ENCODE results near the gene ADCY3.

The ADCY3 gene

GRCh38 chr2:24917086-24917485 is 3.0 kb downstream of the ADCY3 start:
- no peak for TF ChIP-seq CTCF (conservative IDR thresholded peaks at IDR 0.05; ENCODE audit: control insufficient read depth, insufficient read depth, low read depth, low read length)
- DNase-seq (ENCODE audit: low read depth), result no peak
- no peak overlapping the region for H3K4me3 ChIP-seq (ENCODE audit: control insufficient read depth, low read depth, low read length)

GRCh38 chr2:24915796-24916195 is 4.2 kb downstream of the ADCY3 start:
- DNase-seq (ENCODE audit: low read depth), result peak; percentile 45
- TF ChIP-seq CTCF (conservative IDR thresholded peaks at IDR 0.05; ENCODE audit: control insufficient read depth, insufficient read depth, low read depth, low read length), result no peak
- no peak overlapping the region for H3K4me3 ChIP-seq (ENCODE audit: control insufficient read depth, low read depth, low read length)

- H3K4me3 ChIP-seq (ENCODE audit: control insufficient read depth, low read depth, low read length), result no peak overlapping the region
- no peak for DNase-seq (ENCODE audit: low read depth)
- no peak for TF ChIP-seq CTCF (conservative IDR thresholded peaks at IDR 0.05; ENCODE audit: control insufficient read depth, insufficient read depth, low read depth, low read length)
These were observed 4.9 kb downstream of the ADCY3 start for GRCh38 chr2:24915175-24915574.

- no peak for TF ChIP-seq CTCF (conservative IDR thresholded peaks at IDR 0.05; ENCODE audit: control insufficient read depth, insufficient read depth, low read depth, low read length)
- no peak for DNase-seq (ENCODE audit: low read depth)
- H3K4me3 ChIP-seq (ENCODE audit: control insufficient read depth, low read depth, low read length), result no peak overlapping the region
These were observed 5.3 kb downstream of the ADCY3 start for GRCh38 chr2:24914713-24915112.

- TF ChIP-seq CTCF (conservative IDR thresholded peaks at IDR 0.05; ENCODE audit: control insufficient read depth, insufficient read depth, low read depth, low read length), result no peak
- H3K4me3 ChIP-seq (ENCODE audit: control insufficient read depth, low read depth, low read length), result no peak overlapping the region
- DNase-seq (ENCODE audit: low read depth), result no peak
These were observed 6.1 kb downstream of the ADCY3 start for GRCh38 chr2:24913911-24914310.

- DNase-seq (ENCODE audit: low read depth), result no peak
- no peak for TF ChIP-seq CTCF (conservative IDR thresholded peaks at IDR 0.05; ENCODE audit: control insufficient read depth, insufficient read depth, low read depth, low read length)
- H3K4me3 ChIP-seq (ENCODE audit: control insufficient read depth, low read depth, low read length), result no peak overlapping the region
These were observed 7.1 kb downstream of the ADCY3 start for GRCh38 chr2:24912986-24913385.

- DNase-seq (ENCODE audit: low read depth), result no peak
- no peak overlapping the region for H3K4me3 ChIP-seq (ENCODE audit: control insufficient read depth, low read depth, low read length)
- no peak for TF ChIP-seq CTCF (conservative IDR thresholded peaks at IDR 0.05; ENCODE audit: control insufficient read depth, insufficient read depth, low read depth, low read length)
These were observed 7.5 kb downstream of the ADCY3 start for GRCh38 chr2:24912523-24912922.

Measured in fibroblast of mammary gland (primary cell).